Sigmoid colon (tissue), 7 donors: Measurements from ENCODE around the gene ARRDC4. TPM values are rescaled to one million over a fixed set of nuclear protein-coding genes. Genes with fewer than 3 reads are reported as not detected.

Source experiments
- DNase-seq: peaks from one replicate; pipeline ENCODE4 v3.0.0-alpha.2; 2019
- H3K27ac ChIP-seq, 4 donors: fragments of 200-600 bp; sonication (generic); one replicate each; pipeline ENCODE4 v1.5.1; 2016 to 2019; ENCODE audit warnings: mild to moderate bottlenecking in 1 of 4
- H3K27me3 ChIP-seq, 3 donors: fragments of 200-600 bp; sonication (generic); one replicate each; pipeline ENCODE4 v1.5.1; 2019; ENCODE audit warnings: mild to moderate bottlenecking in 1 of 3
- H3K36me3 ChIP-seq, 4 donors: fragments of 200-600 bp; sonication (generic); one replicate each; pipeline ENCODE4 v1.5.1; 2016 to 2019
- H3K4me1 ChIP-seq, 4 donors: fragments of 200-600 bp; sonication (generic); one replicate each; pipeline ENCODE4 v1.5.1; 2017 to 2019
- H3K4me3 ChIP-seq, 4 donors: fragments of 200-600 bp; sonication (generic); one replicate each; pipeline ENCODE4 v1.5.1; 2017 to 2019; ENCODE audit warnings: mild to moderate bottlenecking in 2 of 4, moderate library complexity in 1 of 4
- H3K9me3 ChIP-seq, 4 donors: fragments of 200-600 bp in 3 of 4; sonication (generic) in 3 of 4; one replicate each; pipeline versions ENCODE4 v1.5.1 to v1.6.1; 2013 to 2019
- EP300 ChIP-seq, 4 donors: sonication (generic); formaldehyde crosslinking; IDR thresholded peaks; one replicate each; pipeline ENCODE4 v1.6.1; 2017; ENCODE audit warnings: antibody characterized with exemption in 4 of 4
- POLR2A ChIP-seq, 2 donors: fragments of 450-650 bp; IDR thresholded peaks; one replicate each; pipeline ENCODE4 v1.6.1; 2016; ENCODE audit warnings: antibody characterized with exemption in 2 of 2, mild to moderate bottlenecking in 2 of 2, moderate library complexity in 2 of 2
- POLR2AphosphoS5 ChIP-seq, 4 donors: sonication (generic); formaldehyde crosslinking; IDR thresholded peaks; one replicate each; pipeline ENCODE4 v1.6.1; 2017; ENCODE audit warnings: antibody characterized with exemption in 4 of 4
- WGBS, 2 donors: extraction: QIAGEN DNeasy Blood & Tissue Kit; methylation state at CpG; one replicate each; pipeline ENCODE4 v1.1.7; 2013; 5-methylcytosine and 5-hydroxymethylcytosine counted together
- intact Hi-C: fragments of 100-400 bp; cut with DNase I; formaldehyde crosslinking; loops from one replicate; pipeline ENCODE4 v1.15.1; 2023
- polyA plus RNA-seq, 3 donors: library from polyadenylated mRNA; stranded (reverse); fragments of 200-250 nt; gene quantifications; one replicate each; pipeline ENCODE4 v1.2.3, GENCODE V29; 2013
- total RNA-seq, 4 donors: library from RNA; depleted of rRNA; stranded (reverse); fragments of >200 nt; gene quantifications; one replicate each; pipeline ENCODE4 v1.1.0, GENCODE V29; 2016
- TF ChIP-seq, protein P1 (sequence below), 4 experiments: fragments of 450-650 bp in 3 of 4; fragments of 200-600 bp in 1 of 4; IDR thresholded peaks; one replicate each; pipeline ENCODE4 v1.5.1; 2016 to 2019; ENCODE audit warnings: antibody characterized with exemption in 4 of 4, mild to moderate bottlenecking in 3 of 4, moderate library complexity in 2 of 4
- donor health status: healthy with polysubstance abuse.
- donor health status: Bipolar disorder and iron deficiency.
- donor health status: healthy.

ARRDC4 gene
- total and polyA plus RNA-seq, 7 donors = 26.4 to 205 (median 143) TPM

DNA sequence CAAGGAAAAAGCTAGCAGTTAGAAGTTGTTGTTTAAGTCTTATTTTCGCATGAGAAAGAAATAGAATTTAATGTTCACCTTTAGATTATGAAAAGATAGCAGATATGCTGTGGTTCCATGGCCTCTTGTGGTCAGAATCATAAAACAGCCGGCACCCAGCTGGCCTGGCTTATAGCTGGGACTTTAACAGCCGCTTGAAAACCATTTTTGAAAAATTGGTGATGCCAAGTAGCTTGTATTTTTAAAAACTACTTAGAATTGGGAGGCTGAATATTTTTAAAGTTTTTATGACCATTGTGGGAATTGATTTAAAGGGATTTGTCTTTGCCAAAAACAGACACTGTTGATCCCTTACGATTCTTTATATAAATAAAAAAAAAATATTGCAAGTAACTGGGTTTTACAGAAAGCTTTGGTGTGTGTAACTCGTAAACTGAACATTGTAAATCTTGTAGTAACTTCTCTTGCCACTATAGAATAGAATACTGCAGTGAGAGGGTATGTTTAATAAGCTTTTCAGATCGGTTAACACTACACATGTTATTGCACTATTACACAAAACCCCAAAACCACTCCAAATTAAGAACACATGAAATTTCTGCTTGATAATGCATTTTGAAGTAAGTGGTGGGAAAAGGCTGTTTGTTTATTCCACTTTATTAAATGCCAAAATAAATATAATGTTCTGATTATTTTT is 6.6 kb downstream of the ARRDC4 start:
- no peaks in the 10 kb centered on the region for H3K27me3 ChIP-seq
- no peak for DNase-seq
- H3K4me3 ChIP-seq = no peak overlapping the region
- no peak for TF ChIP-seq POLR2AphosphoS5 (IDR thresholded peaks at IDR 0.05)
- TF ChIP-seq, protein P1, sequence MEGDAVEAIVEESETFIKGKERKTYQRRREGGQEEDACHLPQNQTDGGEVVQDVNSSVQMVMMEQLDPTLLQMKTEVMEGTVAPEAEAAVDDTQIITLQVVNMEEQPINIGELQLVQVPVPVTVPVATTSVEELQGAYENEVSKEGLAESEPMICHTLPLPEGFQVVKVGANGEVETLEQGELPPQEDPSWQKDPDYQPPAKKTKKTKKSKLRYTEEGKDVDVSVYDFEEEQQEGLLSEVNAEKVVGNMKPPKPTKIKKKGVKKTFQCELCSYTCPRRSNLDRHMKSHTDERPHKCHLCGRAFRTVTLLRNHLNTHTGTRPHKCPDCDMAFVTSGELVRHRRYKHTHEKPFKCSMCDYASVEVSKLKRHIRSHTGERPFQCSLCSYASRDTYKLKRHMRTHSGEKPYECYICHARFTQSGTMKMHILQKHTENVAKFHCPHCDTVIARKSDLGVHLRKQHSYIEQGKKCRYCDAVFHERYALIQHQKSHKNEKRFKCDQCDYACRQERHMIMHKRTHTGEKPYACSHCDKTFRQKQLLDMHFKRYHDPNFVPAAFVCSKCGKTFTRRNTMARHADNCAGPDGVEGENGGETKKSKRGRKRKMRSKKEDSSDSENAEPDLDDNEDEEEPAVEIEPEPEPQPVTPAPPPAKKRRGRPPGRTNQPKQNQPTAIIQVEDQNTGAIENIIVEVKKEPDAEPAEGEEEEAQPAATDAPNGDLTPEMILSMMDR (IDR thresholded peaks at IDR 0.05) = no peak
- no peak for TF ChIP-seq EP300 (IDR thresholded peaks at IDR 0.05)
- TF ChIP-seq POLR2A (IDR thresholded peaks at IDR 0.05) = no peak
- 42 to 51% methylated on average over 6 of the region's 6 CpGs for WGBS, 2 donors
- intact Hi-C loops = no loop called here
- peak overlapping the region; percentile 35 to 97 (median 70) for H3K27ac ChIP-seq
- H3K36me3 ChIP-seq = peaks cover 14 to 47% (median 20%) of the 10 kb centered on the region in 4 donors
- H3K9me3 ChIP-seq = no peaks in the 10 kb centered on the region
- H3K4me1 ChIP-seq = peaks cover 0 to 91% (median 80%) of the 10 kb centered on the region in 4 donors

DNA sequence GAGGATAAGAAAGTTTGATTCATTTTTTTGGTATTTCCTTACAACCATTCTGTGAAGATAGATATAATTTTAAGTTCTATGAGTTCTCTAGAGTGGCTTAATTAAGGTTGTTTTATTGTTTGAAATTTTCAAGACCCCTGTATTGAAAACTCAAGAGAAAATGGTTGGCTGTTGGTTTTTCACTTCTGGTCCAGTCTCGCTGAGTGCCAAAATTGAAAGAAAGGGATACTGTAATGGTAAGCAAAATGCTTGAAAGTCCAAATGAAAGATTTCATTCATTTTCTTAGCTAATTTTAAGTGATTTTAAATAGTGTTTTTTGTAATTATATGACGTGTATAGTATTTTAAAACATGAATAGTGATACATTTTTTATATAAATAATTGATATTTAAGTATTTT is 7.4 kb downstream of the ARRDC4 start:
- no peaks in the 10 kb centered on the region for H3K27me3 ChIP-seq
- peaks cover 0 to 91% (median 81%) of the 10 kb centered on the region in 4 donors for H3K4me1 ChIP-seq
- DNase-seq = no peak
- no peak overlapping the region for H3K4me3 ChIP-seq
- 68 to 89% methylated on average over 2 of the region's 2 CpGs for WGBS, 2 donors
- H3K9me3 ChIP-seq = no peaks in the 10 kb centered on the region
- TF ChIP-seq POLR2AphosphoS5 (IDR thresholded peaks at IDR 0.05) = no peak
- TF ChIP-seq EP300 (IDR thresholded peaks at IDR 0.05) = no peak
- TF ChIP-seq, protein P1 (IDR thresholded peaks at IDR 0.05) = no peak
- no peak for TF ChIP-seq POLR2A (IDR thresholded peaks at IDR 0.05)
- peak overlapping the region in 3 of 4 donors; percentile 35 to 97 (median 94) for H3K27ac ChIP-seq
- peaks cover 14 to 54% (median 22%) of the 10 kb centered on the region in 4 donors for H3K36me3 ChIP-seq
- intact Hi-C loops = no loop called here

- WGBS, 2 donors = 35 to 72% methylated on average over 1 of the region's 1 CpG
- H3K4me1 ChIP-seq = peaks cover 0 to 91% (median 78%) of the 10 kb centered on the region in 4 donors
These were observed 7.9 kb downstream of the ARRDC4 start for GRCh38 chr15:97968380-97968779.

DNA sequence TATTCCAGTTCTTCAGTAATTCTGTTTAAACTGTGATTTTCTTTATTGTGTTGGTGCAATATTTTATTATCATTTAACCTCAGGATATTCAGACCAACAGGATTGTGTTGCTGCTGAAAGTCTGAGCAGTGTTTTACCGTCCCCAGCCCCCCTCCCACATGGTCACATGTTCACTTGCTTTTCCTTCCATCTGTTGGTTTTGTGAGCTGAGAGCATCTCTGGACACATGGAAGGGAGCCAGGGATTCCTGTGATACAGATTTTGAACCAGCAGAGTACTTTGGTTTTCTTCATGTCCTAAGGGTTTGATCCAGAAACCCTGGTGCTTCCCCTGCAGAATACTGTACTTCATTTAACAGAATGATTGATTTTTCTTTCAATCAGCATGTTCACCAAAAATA is 11.9 kb downstream of the ARRDC4 start:
- H3K4me1 ChIP-seq = peaks cover 0 to 86% (median 58%) of the 10 kb centered on the region in 4 donors
- H3K27ac ChIP-seq = peak overlapping the region; percentile 25 to 97 (median 78)
- DNase-seq = no peak
- 44 to 60% methylated on average over 1 of the region's 1 CpG for WGBS, 2 donors
- H3K9me3 ChIP-seq = no peaks in the 10 kb centered on the region
- intact Hi-C loops = no loop called here
- H3K27me3 ChIP-seq = no peaks in the 10 kb centered on the region
- no peak overlapping the region for H3K4me3 ChIP-seq
- peak in 1 of 4 donors; percentile 11 for TF ChIP-seq POLR2AphosphoS5 (IDR thresholded peaks at IDR 0.05)
- TF ChIP-seq POLR2A (IDR thresholded peaks at IDR 0.05) = no peak
- peaks cover 14 to 53% (median 19%) of the 10 kb centered on the region in 4 donors for H3K36me3 ChIP-seq

More at GRCh38 chr15:97968380-97968779, 7.9 kb downstream of the ARRDC4 start:
- Histone ChIP-seq H3K9me3 (no peaks in the 10 kb centered on the region), H3K4me3 (no peak overlapping the region), H3K36me3 (peaks cover 14 to 58% (median 22%) of the 10 kb centered on the region in 4 donors), H3K27ac (peak overlapping the region in 3 of 4 donors; percentile 35 to 97 (median 94)), H3K27me3 (no peaks in the 10 kb centered on the region)
- no peak for DNase-seq
- intact Hi-C loops = no loop called here
- no peak for TF ChIP-seq POLR2A (IDR thresholded peaks at IDR 0.05)
- TF ChIP-seq, protein P1 (IDR thresholded peaks at IDR 0.05) = no peak
- no peak for TF ChIP-seq POLR2AphosphoS5 (IDR thresholded peaks at IDR 0.05)
- TF ChIP-seq EP300 (IDR thresholded peaks at IDR 0.05) = no peak

DNA sequence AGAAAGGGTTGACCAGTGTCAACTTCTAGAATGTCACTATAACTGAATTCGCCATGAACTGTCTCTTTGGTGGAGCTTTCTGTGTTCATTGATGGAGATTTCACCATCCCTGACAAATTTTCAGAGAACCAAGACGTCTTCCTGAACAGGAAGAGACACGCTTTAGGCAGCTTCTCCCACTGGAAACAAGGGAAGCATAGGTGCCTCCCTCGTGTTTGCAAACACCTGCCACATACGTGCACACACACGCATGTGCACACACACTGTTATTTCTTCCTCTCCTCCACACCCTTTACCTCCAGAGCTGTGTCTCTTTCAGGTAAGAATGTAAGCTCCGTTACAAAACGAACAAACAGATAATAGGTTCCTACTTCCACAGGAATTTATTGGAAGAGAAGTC is 15.6 kb downstream of the ARRDC4 start:
- H3K36me3 ChIP-seq = peaks cover 4 to 28% (median 9%) of the 10 kb centered on the region in 4 donors
- H3K27ac ChIP-seq = peak overlapping the region in 3 of 4 donors; percentile 54 to 97 (median 94)
- H3K4me1 ChIP-seq = peaks cover 0 to 82% (median 59%) of the 10 kb centered on the region in 4 donors
- H3K4me3 ChIP-seq = no peak overlapping the region
- no peaks in the 10 kb centered on the region for H3K27me3 ChIP-seq
- intact Hi-C loops = no loop called here
- DNase-seq = no peak
- peak in 1 of 4 donors; percentile 28 for TF ChIP-seq POLR2AphosphoS5 (IDR thresholded peaks at IDR 0.05)
- no peak for TF ChIP-seq EP300 (IDR thresholded peaks at IDR 0.05)
- TF ChIP-seq POLR2A (IDR thresholded peaks at IDR 0.05) = no peak
- TF ChIP-seq, protein P1 (IDR thresholded peaks at IDR 0.05) = no peak
- H3K9me3 ChIP-seq = no peaks in the 10 kb centered on the region
- WGBS, 2 donors = 76 to 79% methylated on average over 8 of the region's 8 CpGs
